Chondrocyte (in vitro differentiated cells): ENCODE data around the gene SCUBE3. TPM values are rescaled to one million over a fixed set of nuclear protein-coding genes. Genes with fewer than 3 reads are reported as not detected.

ENCODE experiments used
- DNase-seq: peaks from one replicate; pipeline ENCODE4 v3.0.0; 2021; ENCODE audit warnings: mixed read lengths, low spot score
- H3K27ac Mint-ChIP-seq: one replicate; pipeline ENCODE4 v1.8.0; 2021; ENCODE audit warnings: mild to moderate bottlenecking, moderate library complexity, mixed read lengths; ENCODE audit not compliant: unreplicated experiment
- H3K27me3 Mint-ChIP-seq: 2 replicates; pipeline ENCODE4 v1.8.0; 2021; ENCODE audit warnings: low read depth, mixed read lengths
- H3K36me3 Mint-ChIP-seq: 2 replicates; pipeline ENCODE4 v1.8.0; 2021; ENCODE audit warnings: low read depth, mixed read lengths
- H3K4me1 Mint-ChIP-seq: 2 replicates; pipeline ENCODE4 v1.8.0; 2021; ENCODE audit warnings: low read depth, mild to moderate bottlenecking, mixed read lengths
- H3K4me3 Mint-ChIP-seq: one replicate; pipeline ENCODE4 v1.8.0; 2021; ENCODE audit warnings: mild to moderate bottlenecking, moderate library complexity, mixed read lengths; ENCODE audit not compliant: unreplicated experiment
- H3K9me3 Mint-ChIP-seq: 2 replicates; pipeline ENCODE4 v1.8.0; 2021; ENCODE audit warnings: low read depth, mixed read lengths
- CTCF ChIP-seq: fragments of 200-600 bp; sonication (generic); IDR thresholded peaks from 2 replicates; pipeline ENCODE4 v1.5.0; 2021; ENCODE audit warnings: antibody characterized with exemption, mild to moderate bottlenecking, moderate library complexity
- total RNA-seq: library from RNA; stranded (reverse); gene quantifications from 3 replicates; pipeline ENCODE4 v1.2.1, GENCODE V29; 2021

SCUBE3 gene
- total RNA-seq, 1 donor from 2014 or later = 96.6 TPM

- H3K9me3 Mint-ChIP-seq = no peaks in the 10 kb centered on the region
- H3K4me1 Mint-ChIP-seq = peaks cover 20% of the 10 kb centered on the region
- no peak overlapping the region for H3K4me3 Mint-ChIP-seq
- no peaks in the 10 kb centered on the region for H3K27me3 Mint-ChIP-seq
- peaks cover 29% of the 10 kb centered on the region for H3K36me3 Mint-ChIP-seq
- DNase-seq = no peak
- no peak for TF ChIP-seq CTCF
- no peak overlapping the region for H3K27ac Mint-ChIP-seq
Measured at GRCh38 chr6:35248300-35248699, 34.5 kb downstream of the SCUBE3 start.

- H3K4me3 Mint-ChIP-seq = no peak overlapping the region
- no peaks in the 10 kb centered on the region for H3K27me3 Mint-ChIP-seq
- no peaks in the 10 kb centered on the region for H3K9me3 Mint-ChIP-seq
- TF ChIP-seq CTCF = no peak
- H3K36me3 Mint-ChIP-seq = peaks cover 28% of the 10 kb centered on the region
- peaks cover 20% of the 10 kb centered on the region for H3K4me1 Mint-ChIP-seq
- peak overlapping the region; percentile 60 for H3K27ac Mint-ChIP-seq
- no peak for DNase-seq
Measured at GRCh38 chr6:35248965-35249364, 35.2 kb downstream of the SCUBE3 start.

GRCh38 chr6:35251949-35252348 is 38.2 kb downstream of the SCUBE3 start:
- H3K27me3 Mint-ChIP-seq = no peaks in the 10 kb centered on the region
- DNase-seq = no peak
- H3K36me3 Mint-ChIP-seq = peaks cover 9% of the 10 kb centered on the region
- H3K27ac Mint-ChIP-seq = no peak overlapping the region
- H3K9me3 Mint-ChIP-seq = no peaks in the 10 kb centered on the region
- no peak overlapping the region for H3K4me3 Mint-ChIP-seq
- peaks cover 20% of the 10 kb centered on the region for H3K4me1 Mint-ChIP-seq
- no peak for TF ChIP-seq CTCF

GRCh38 chr6:35253249-35253648 is 39.5 kb downstream of the SCUBE3 start:
- peak overlapping the region; percentile 24 for H3K27ac Mint-ChIP-seq
- no peaks in the 10 kb centered on the region for H3K9me3 Mint-ChIP-seq
- TF ChIP-seq CTCF = no peak
- no peaks in the 10 kb centered on the region for H3K27me3 Mint-ChIP-seq
- DNase-seq = no peak
- no peak overlapping the region for H3K4me3 Mint-ChIP-seq
- peaks cover 9% of the 10 kb centered on the region for H3K36me3 Mint-ChIP-seq
- H3K4me1 Mint-ChIP-seq = peaks cover 20% of the 10 kb centered on the region

GRCh38 chr6:35258336-35258735 is 44.6 kb downstream of the SCUBE3 start:
- TF ChIP-seq CTCF = no peak
- Mint-ChIP-seq H3K9me3 (no peaks in the 10 kb centered on the region), H3K27ac (peak overlapping the region; percentile 97), H3K4me3 (peak overlapping the region; percentile 95), H3K27me3 (no peaks in the 10 kb centered on the region), H3K36me3 (no peaks in the 10 kb centered on the region), H3K4me1 (peaks cover 32% of the 10 kb centered on the region)
- no peak for DNase-seq
